A673 (cell line): ENCODE results near the gene OAS2. TPM values are rescaled to one million over a fixed set of nuclear protein-coding genes. Genes with fewer than 3 reads are reported as not detected.

Source experiments
- BruUV-seq: library from RNA; stranded (reverse); fragments of 400-500 nt; replicated peaks from 2 replicates; lab custom pipeline; 2021; lab: Mats Ljungman, UMichigan
- CTCF ChIA-PET: fragments of 300-600 bp; sonication (Branson Sonifier 250); formaldehyde crosslinking; loops from one replicate; lab custom pipeline; 2022; ENCODE audit warnings: antibody characterized with exemption; lab: Charles Lee
- POLR2A ChIA-PET: fragments of 300-600 bp; sonication (Branson Sonifier 250); formaldehyde crosslinking; loops from one replicate; lab custom pipeline; 2022; ENCODE audit warnings: antibody characterized with exemption; ENCODE audit not compliant: low non-redundant PET; lab: Charles Lee
- DNase-seq: peaks from one replicate; pipeline ENCODE4 v3.0.0-alpha.2; 2015; ENCODE audit warnings: low spot score
- H3K27ac ChIP-seq: fragments of 200-600 bp; sonication (generic); 2 replicates; pipeline ENCODE4 v1.5.1; 2016; ENCODE audit warnings: mixed run types, low read depth, mild to moderate bottlenecking, mixed read lengths, antibody characterized with exemption, low read length; ENCODE audit not compliant: poor library complexity, severe bottlenecking
- H3K27me3 ChIP-seq: fragments of 200-600 bp; sonication (generic); replicated peaks from 2 replicates; pipeline ENCODE4 v1.6.1; 2017; ENCODE audit warnings: mixed run types, low read depth, mild to moderate bottlenecking, mixed read lengths, antibody characterized with exemption, low read length; ENCODE audit not compliant: insufficient read depth, poor library complexity
- H3K36me3 ChIP-seq: fragments of 200-600 bp; sonication (generic); 2 replicates; pipeline ENCODE4 v1.6.1; 2016; ENCODE audit warnings: mixed run types, mild to moderate bottlenecking, mixed read lengths, antibody characterized with exemption, low read length; ENCODE audit not compliant: insufficient read depth, poor library complexity, severe bottlenecking
- H3K4me1 ChIP-seq: fragments of 200-600 bp; sonication (generic); 2 replicates; pipeline ENCODE4 v1.6.1; 2017; ENCODE audit warnings: mixed run types, mild to moderate bottlenecking, mixed read lengths, antibody characterized with exemption, low read length; ENCODE audit not compliant: insufficient read depth, poor library complexity, severe bottlenecking
- H3K4me3 ChIP-seq: fragments of 200-600 bp; sonication (generic); 2 replicates; pipeline ENCODE4 v1.5.1; 2016; ENCODE audit warnings: low read depth, mixed run types, mild to moderate bottlenecking, mixed read lengths, low read length; ENCODE audit not compliant: poor library complexity, severe bottlenecking
- H3K9me3 ChIP-seq: fragments of 200-600 bp; sonication (generic); 2 replicates; pipeline ENCODE4 v1.6.1; 2016; ENCODE audit warnings: mixed run types, low read depth, mild to moderate bottlenecking, mixed read lengths, antibody characterized with exemption, low read length; ENCODE audit not compliant: poor library complexity, severe bottlenecking
- EZH2 ChIP-seq: fragments of 200-600 bp; sonication (generic); IDR thresholded peaks from 2 replicates; pipeline ENCODE4 v1.6.1; 2017; ENCODE audit warnings: borderline replicate concordance, low read depth, mild to moderate bottlenecking, mixed read lengths, antibody characterized with exemption, low read length; ENCODE audit not compliant: poor library complexity, severe bottlenecking
- intact Hi-C: fragments of 100-400 bp; cut with micrococcal nuclease; formaldehyde crosslinking; loops from one replicate; pipeline ENCODE4 v1.10.0; 2022; ENCODE audit not compliant: unreplicated experiment
- total RNA-seq: library from RNA; stranded (reverse); gene quantifications from 2 replicates; pipeline ENCODE4 v1.2.3, GENCODE V29; 2021
- TF ChIP-seq, protein P1 (sequence below): fragments of 300-800, 200-600 bp; sonication (generic); conservative IDR thresholded peaks from 2 replicates; pipeline ENCODE4 v1.5.1; 2017; ENCODE audit warnings: low read depth, mild to moderate bottlenecking, antibody characterized with exemption, low read length, moderate library complexity, mixed read lengths

OAS2 gene
- total RNA-seq, 1 experiment from 2014 or later = not detected

DNA sequence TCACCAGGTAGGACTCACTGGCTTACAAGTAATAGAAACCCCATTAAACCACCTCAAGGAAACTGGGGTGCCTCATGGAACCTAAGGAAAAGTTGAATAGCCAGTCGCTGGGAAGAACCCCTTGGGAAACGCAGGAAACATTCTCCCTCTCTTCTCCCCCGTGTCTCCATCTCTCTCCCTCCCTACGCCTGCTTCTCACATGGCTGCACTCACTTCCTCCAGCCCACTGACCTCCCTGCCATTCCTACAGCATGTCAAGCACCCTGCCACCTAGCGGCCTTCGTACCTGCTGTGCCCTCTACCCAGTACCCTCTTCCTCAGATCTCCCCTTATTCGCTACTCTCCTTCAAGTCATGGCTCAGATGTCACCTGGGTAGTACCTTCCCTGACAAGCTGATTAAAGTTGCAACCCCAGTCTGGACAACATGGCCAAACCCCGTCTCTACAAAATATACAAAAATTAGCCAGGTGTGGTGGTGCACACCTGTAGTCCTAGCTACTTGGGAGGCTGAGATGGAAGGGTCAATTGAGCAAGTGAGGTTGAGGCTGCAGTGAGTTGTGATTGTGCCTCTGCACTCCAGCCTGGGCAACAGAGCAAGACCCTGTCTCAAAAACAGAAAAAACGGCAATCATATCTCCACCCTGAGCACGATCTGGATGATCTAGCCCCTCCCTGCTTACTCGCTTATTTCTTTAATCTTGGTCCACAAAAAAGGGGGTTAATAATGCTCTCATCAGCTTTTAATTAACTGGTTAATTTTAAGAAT lies 71.8 kb downstream of the OAS2 start:
- Histone ChIP-seq H3K36me3 (no peaks in the 10 kb centered on the region), H3K27ac (no peak overlapping the region), H3K4me3 (no peak overlapping the region), H3K27me3 (peaks cover 5% of the 10 kb centered on the region), H3K4me1 (no peaks in the 10 kb centered on the region), H3K9me3 (no peaks in the 10 kb centered on the region)
- ChIA-PET POLR2A (no interaction called here), CTCF (no interaction called here)
- no TSS peak for BruUV-seq
- no peak for TF ChIP-seq EZH2
- TF ChIP-seq, protein P1, sequence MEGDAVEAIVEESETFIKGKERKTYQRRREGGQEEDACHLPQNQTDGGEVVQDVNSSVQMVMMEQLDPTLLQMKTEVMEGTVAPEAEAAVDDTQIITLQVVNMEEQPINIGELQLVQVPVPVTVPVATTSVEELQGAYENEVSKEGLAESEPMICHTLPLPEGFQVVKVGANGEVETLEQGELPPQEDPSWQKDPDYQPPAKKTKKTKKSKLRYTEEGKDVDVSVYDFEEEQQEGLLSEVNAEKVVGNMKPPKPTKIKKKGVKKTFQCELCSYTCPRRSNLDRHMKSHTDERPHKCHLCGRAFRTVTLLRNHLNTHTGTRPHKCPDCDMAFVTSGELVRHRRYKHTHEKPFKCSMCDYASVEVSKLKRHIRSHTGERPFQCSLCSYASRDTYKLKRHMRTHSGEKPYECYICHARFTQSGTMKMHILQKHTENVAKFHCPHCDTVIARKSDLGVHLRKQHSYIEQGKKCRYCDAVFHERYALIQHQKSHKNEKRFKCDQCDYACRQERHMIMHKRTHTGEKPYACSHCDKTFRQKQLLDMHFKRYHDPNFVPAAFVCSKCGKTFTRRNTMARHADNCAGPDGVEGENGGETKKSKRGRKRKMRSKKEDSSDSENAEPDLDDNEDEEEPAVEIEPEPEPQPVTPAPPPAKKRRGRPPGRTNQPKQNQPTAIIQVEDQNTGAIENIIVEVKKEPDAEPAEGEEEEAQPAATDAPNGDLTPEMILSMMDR = peak; percentile 36; the same call in 1 of the 2 replicates
- DNase-seq = no peak
- intact Hi-C loops = loop anchor here (5.0 to 10.0 kb wide), 3 partner anchors 47 to 375 kb away; partner anchors contain the start of gene SDSL

DNA sequence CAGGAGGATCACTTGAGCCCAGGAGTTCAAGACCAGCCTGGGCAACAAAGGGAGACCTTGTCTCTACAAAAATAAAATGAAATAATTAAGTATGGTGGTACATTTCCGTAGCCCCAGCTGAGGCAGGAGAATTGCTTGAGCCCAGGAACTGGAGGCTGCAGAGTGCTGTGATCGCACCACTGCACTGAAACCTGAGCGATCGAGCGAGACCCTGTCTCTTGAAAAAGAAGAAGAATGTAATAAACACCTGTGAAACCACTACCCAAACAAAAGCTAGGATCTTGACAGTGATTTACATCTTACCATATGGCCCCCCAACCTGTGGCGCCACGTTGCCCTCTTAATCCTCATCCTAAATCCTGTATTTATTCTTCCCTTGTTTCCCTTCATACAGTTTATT lies 72.5 kb downstream of the OAS2 start:
- no peak overlapping the region for H3K4me3 ChIP-seq
- H3K27ac ChIP-seq = no peak overlapping the region
- H3K4me1 ChIP-seq = no peaks in the 10 kb centered on the region
- no peaks in the 10 kb centered on the region for H3K9me3 ChIP-seq
- intact Hi-C loops = loop anchor here (5.0 to 10.0 kb wide), 3 partner anchors 47 to 374 kb away; partner anchors contain the start of gene SDSL
- no peak for TF ChIP-seq EZH2
- TF ChIP-seq, protein P1 = no peak
- ChIA-PET CTCF (no interaction called here), POLR2A (no interaction called here)
- no TSS peak for BruUV-seq
- H3K27me3 ChIP-seq = peaks cover 8% of the 10 kb centered on the region
- DNase-seq = no peak
- H3K36me3 ChIP-seq = no peaks in the 10 kb centered on the region

DNA sequence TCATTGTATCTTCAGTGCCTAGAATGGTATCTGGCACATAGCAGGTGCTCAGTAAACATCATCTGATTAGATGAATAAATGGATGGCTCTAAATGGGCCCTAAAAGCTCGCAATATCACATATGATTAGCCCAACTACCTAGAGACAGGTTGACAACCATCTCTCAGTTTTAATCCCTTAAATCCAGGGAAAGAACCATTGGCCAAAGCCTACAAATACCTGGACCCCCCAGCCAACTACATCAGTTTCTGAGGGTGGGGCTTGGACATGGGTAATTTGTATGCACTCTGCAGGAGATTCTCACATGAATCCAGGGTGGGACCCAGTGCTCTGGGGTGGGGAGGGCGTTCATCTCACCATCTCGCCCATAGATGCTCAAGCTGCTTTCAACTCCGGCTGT lies 73.4 kb downstream of the OAS2 start:
- BruUV-seq = no TSS peak
- intact Hi-C loops = loop anchor here (5.0 to 10.0 kb wide), 3 partner anchors 46 to 373 kb away; partner anchors contain the start of gene SDSL
- ChIA-PET POLR2A (no interaction called here), CTCF (no interaction called here)
- no peak for DNase-seq
- no peaks in the 10 kb centered on the region for H3K4me1 ChIP-seq
- H3K4me3 ChIP-seq = no peak overlapping the region
- TF ChIP-seq EZH2 = no peak
- TF ChIP-seq, protein P1 = no peak
- H3K36me3 ChIP-seq = no peaks in the 10 kb centered on the region
- peaks cover 15% of the 10 kb centered on the region for H3K27me3 ChIP-seq
- H3K27ac ChIP-seq = no peak overlapping the region
- H3K9me3 ChIP-seq = no peaks in the 10 kb centered on the region
